ENCODE data around the gene IFFO2. TPM values are rescaled to one million over a fixed set of nuclear protein-coding genes. Genes with fewer than 3 reads are reported as not detected.
"Not testable (repeated sequence)": the region's sequence is repeated elsewhere in the genome, so short reads cannot be mapped to it uniquely, and the experiment has no call there.

Gene IFFO2
- total RNA-seq, 1 donor from 2014 or later = 4.1 TPM

DNA sequence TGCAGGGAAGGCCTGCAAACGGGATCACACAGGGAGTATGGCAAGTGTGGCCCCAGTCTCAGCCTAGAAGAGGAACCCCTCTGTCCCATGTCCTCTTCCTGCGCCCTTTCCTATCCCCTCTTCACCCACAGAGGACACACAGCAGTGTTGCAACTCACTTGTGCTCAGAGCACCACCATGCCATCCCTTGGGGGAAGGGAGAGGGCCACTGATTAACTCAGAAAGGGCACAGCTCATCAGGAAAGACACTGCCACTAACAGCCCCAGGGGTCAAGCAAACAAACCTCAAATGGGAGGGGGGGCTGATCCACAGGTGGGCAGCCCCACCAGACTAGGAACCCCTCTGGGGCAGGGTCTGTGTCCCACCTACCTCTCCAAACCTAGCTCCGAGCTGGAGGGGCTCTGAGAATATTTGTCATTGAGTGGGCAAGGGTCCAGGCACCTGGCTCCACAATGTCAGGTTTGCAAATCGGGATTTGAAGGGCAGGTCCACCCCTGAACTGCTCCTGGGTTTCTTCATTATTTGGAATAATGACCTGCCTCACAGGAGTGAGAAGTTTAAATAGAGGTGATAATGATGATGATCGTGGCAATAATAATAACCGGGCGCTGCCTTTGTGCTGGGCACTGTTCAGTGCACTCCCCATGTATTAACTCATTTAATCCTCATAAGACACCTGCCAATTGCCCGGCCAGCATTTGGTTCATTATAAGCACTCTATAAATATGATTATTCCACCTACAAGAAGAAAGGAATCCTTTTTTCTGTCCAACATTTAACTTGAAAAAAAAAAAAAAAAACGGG lies 55.1 kb downstream of the IFFO2 start:
- peak; percentile 93 for DNase-seq (ENCODE audit: low spot score)
- peak; percentile 67 for ATAC-seq

GRCh38 chr1:18900303-18900841 lies 56.1 kb downstream of the IFFO2 start:
- DNase-seq (ENCODE audit: low spot score) (peak; percentile 88), ATAC-seq (peak; percentile 40)

GRCh38 chr1:18899363-18900049 lies 57.0 kb downstream of the IFFO2 start:
- peak; percentile 62 for DNase-seq (ENCODE audit: low spot score)
- ATAC-seq = no peak

DNA sequence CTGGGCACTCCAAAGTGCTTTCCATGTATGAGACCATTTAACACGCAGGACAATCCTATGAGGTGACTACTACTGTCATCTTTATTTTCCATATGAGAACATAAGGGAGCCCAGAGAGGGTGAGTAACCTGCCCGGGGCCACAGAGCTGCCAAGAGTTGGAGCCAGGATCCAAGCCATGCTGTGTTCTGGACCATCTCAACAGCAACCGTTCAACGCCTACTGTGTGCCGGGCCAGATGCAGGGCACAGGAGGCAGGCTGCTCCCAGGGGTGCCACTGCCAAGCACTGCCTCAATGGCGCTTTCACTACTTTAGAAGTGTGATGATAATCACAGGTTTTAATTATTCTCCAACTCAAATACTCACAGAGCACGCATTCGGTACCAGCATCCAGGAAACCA lies 57.9 kb downstream of the IFFO2 start:
- DNase-seq (ENCODE audit: low spot score) (no peak), ATAC-seq (no peak)

- ATAC-seq (peak; percentile 33), DNase-seq (ENCODE audit: low spot score) (no peak)
Measured at GRCh38 chr1:18895317-18895716, 61.2 kb downstream of the IFFO2 start.

DNA sequence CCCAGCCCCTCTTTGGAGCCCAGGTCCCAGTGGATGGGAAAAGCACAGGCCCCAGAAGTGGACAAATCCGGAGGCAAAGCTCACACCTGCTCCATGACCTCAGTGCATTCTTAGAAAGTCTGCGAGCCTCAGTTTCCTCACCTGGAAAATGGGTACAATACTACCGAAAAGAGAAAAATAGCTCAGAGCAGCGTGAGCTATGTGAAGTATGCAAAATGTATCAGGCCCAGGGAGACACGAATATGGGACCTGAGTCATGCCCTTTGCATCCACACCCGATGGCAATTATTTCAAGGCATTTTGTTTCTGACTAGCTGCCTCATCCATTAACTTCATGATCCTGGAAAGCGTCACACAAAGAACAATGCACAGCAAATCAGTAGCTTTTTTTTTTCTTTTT lies 63.4 kb downstream of the IFFO2 start:
- DNase-seq (ENCODE audit: low spot score) (no peak), ATAC-seq (no peak)

- DNase-seq (ENCODE audit: low spot score); ATAC-seq: not testable (repeated sequence)
Measured at GRCh38 chr1:18891858-18892257, 64.6 kb downstream of the IFFO2 start.

GRCh38 chr1:18891426-18891780 lies 65.1 kb downstream of the IFFO2 start:
- ATAC-seq (no peak), DNase-seq (ENCODE audit: low spot score) (no peak)

- peak; percentile 81 for ATAC-seq
- peak; percentile 71 for DNase-seq (ENCODE audit: low spot score)
Measured at GRCh38 chr1:18890706-18891425, 65.6 kb downstream of the IFFO2 start.

GRCh38 chr1:18886003-18886335 lies 70.5 kb downstream of the IFFO2 start:
- ATAC-seq = no peak

GRCh38 chr1:18885311-18886002 lies 71.0 kb downstream of the IFFO2 start:
- no peak for DNase-seq (ENCODE audit: low spot score)
- ATAC-seq = no peak

More at GRCh38 chr1:18886003-18886335, 70.5 kb downstream of the IFFO2 start:
- DNase-seq (ENCODE audit: low spot score) = no peak

DNA sequence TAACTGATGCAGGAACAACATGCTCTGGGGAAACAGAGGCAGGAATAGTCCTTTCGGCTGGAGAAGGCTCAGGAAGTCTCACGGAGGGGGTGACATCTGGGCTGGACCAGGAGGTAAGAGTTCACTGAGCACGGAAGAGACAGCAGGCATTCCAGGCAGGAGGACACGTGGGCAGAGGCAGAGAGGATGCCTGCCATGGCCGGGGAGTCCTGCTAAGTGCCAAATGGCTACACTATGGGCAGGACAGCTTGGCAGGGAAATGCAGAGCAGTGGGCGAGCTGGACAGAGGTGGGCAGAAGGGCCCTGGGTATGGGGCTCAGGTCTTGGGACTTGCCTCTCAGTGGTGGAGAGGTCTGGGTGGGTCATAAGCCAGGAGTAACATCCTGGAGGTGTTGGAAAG lies 71.7 kb downstream of the IFFO2 start:
- ATAC-seq (peak; percentile 28), DNase-seq (ENCODE audit: low spot score) (no peak)

DNA sequence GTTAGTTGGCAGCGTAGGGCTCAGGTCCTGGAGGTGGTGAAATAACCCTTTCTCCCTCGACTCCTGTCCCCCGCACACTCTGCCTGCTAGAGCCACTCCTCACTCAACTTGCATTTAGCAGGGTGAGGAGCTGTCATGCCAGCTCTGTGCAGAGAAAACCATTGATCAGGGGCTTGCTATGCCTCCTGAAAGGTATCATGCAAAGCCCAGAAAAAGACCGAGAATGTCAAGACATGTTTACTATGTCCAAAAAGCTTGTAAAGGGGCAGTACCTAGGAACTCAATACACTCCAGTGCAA lies 72.1 kb downstream of the IFFO2 start:
- no peak for ATAC-seq
- DNase-seq (ENCODE audit: low spot score) = no peak

- DNase-seq (ENCODE audit: low spot score) (peak; percentile 76), ATAC-seq (peak; percentile 87)
Measured at GRCh38 chr1:18883636-18884418, 72.6 kb downstream of the IFFO2 start.

DNA sequence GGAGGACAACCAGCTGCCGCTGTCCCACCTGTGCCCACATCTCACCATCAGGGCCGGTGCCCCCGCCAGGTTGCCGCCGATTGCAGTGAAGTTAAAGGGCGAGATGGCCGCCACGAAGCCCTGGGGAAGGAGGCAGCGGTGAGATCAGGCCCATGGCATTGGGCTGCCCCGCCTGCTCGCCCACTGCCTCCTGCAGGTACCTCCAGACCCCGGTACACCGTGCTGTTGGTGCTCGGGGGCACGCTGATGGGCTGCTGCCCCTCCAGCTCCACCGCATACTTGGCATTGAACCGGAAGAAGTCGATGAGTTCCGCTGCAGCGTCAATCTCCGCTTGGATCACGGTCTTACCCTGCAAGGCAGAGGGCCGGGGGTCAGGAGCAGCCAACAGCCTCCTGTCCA lies 73.4 kb downstream of the IFFO2 start:
- ATAC-seq (no peak), DNase-seq (ENCODE audit: low spot score) (no peak)

GRCh38 chr1:18882486-18882885 lies 74.0 kb downstream of the IFFO2 start:
- ATAC-seq (no peak), DNase-seq (ENCODE audit: low spot score) (no peak)

- no peak for DNase-seq (ENCODE audit: low spot score)
- no peak for ATAC-seq
Measured at GRCh38 chr1:18881642-18882431, 74.6 kb downstream of the IFFO2 start.

GRCh38 chr1:18881164-18881563 lies 75.3 kb downstream of the IFFO2 start:
- DNase-seq (ENCODE audit: low spot score) = no peak
- ATAC-seq = no peak

DNA sequence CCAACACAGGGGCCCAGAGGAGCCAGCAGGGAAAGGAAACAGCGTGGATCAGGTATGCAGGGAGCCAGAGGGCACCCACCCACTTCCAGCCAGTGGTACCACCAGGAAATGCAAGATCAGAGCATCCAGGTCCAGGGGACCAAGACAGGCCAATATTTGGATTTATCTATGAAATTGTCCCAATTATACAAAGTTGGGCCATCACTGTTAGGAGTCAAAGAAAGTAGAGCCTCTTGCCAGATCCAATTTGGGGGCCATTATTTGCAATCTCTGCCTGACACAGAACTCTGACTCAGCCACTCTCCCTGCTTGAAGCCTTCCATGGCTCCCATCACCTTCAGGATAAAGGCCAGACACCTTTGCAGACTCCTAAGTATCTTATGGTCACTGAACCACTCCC lies 75.9 kb downstream of the IFFO2 start:
- DNase-seq (ENCODE audit: low spot score) (no peak), ATAC-seq (no peak)
